K562 (cell line): Measurements from ENCODE around the gene ECM1. TPM values are rescaled to one million over a fixed set of nuclear protein-coding genes. Genes with fewer than 3 reads are reported as not detected.

Source experiments
- CHD7 ChIP-seq: fragments of 200-600 bp; sonication (generic); IDR thresholded peaks from one replicate; pipeline ENCODE4 v1.6.1; 2012; ENCODE audit warnings: mild to moderate bottlenecking, low read depth, low read length, inconsistent platforms
- CREM ChIP-seq: IDR thresholded peaks from 2 replicates; pipeline ENCODE4 v1.6.1; 2014; ENCODE audit warnings: antibody characterized with exemption, low read depth
- ELF2 ChIP-seq: fragments of 250-450 bp; sonication (Bioruptor Pico); IDR thresholded peaks from 2 replicates; pipeline ENCODE4 v1.5.0; 2021; ENCODE audit warnings: mild to moderate bottlenecking
- GTF2F1 ChIP-seq: IDR thresholded peaks from 2 replicates; pipeline ENCODE4 v1.6.1; 2011; ENCODE audit warnings: low read depth, low read length, improper control_type of control experiment
- HMG20B ChIP-seq: fragments of 250-450 bp; sonication (Bioruptor Pico); IDR thresholded peaks from 2 replicates; pipeline ENCODE4 v1.5.0; 2021; ENCODE audit warnings: mild to moderate bottlenecking
- IRF2 ChIP-seq: sonication (generic); formaldehyde crosslinking; IDR thresholded peaks from 2 replicates; pipeline ENCODE4 v1.8.1; 2022; ENCODE audit warnings: mild to moderate bottlenecking, missing genetic modification reagents
- MCM7 ChIP-seq, 2 experiments: fragments of 450-650 bp; IDR thresholded peaks; 2 replicates each; pipeline ENCODE4 v1.6.1; 2016 to 2018
- MECOM ChIP-seq: fragments of 250-450 bp; sonication (Bioruptor Pico); IDR thresholded peaks from 2 replicates; pipeline ENCODE4 v1.8.0; 2022; ENCODE audit warnings: inconsistent platforms
- NFE2 ChIP-seq: IDR thresholded peaks from 2 replicates; pipeline ENCODE4 v1.6.1; 2014; ENCODE audit warnings: antibody characterized with exemption, low read depth
- PHB ChIP-seq: fragments of 250-450 bp; sonication (Bioruptor Pico); IDR thresholded peaks from 2 replicates; pipeline ENCODE4 v1.5.0; 2021
- PTTG1 ChIP-seq: fragments of 450-650 bp; IDR thresholded peaks from 2 replicates; pipeline ENCODE4 v1.6.1; 2016; ENCODE audit warnings: low read depth, mild to moderate bottlenecking, missing genetic modification characterization, missing compliant biosample characterization
- RBM25 ChIP-seq: fragments of 200-400 bp; formaldehyde crosslinking; IDR thresholded peaks from 2 replicates; pipeline ENCODE4 v1.6.1; 2018; ENCODE audit warnings: low read length, low read depth, moderate library complexity; ENCODE audit not compliant: severe bottlenecking
- RCOR1 ChIP-seq, 2 experiments: IDR thresholded peaks; 2 replicates each; pipeline ENCODE4 v1.6.1; 2012; ENCODE audit warnings: low read depth in 2 of 2, low read length in 2 of 2, borderline replicate concordance in 1 of 2, improper control_type of control experiment in 1 of 2
- TOE1 ChIP-seq, 2 experiments: fragments of 450-650 bp in 1 of 2; sonication (generic) in 1 of 2; formaldehyde crosslinking in 1 of 2; IDR thresholded peaks; 2 replicates each; pipeline versions ENCODE4 v1.7.1 to v1.8.0; 2016 to 2022; ENCODE audit warnings: borderline replicate concordance in 2 of 2, mild to moderate bottlenecking in 2 of 2, antibody characterized with exemption in 1 of 2, inconsistent platforms in 1 of 2, low read depth in 1 of 2, missing genetic modification reagents in 1 of 2, moderate library complexity in 1 of 2
- TSC22D4 ChIP-seq: fragments of 450-650 bp; IDR thresholded peaks from 2 replicates; pipeline ENCODE4 v1.6.1; 2016; ENCODE audit warnings: missing genetic modification characterization, missing biosample characterization, control low read depth
- ZNF175 ChIP-seq: fragments of 200-800 bp; sonication (Bioruptor generic); IDR thresholded peaks from 2 replicates; pipeline ENCODE4 v1.6.1; 2016; ENCODE audit warnings: low read depth, mild to moderate bottlenecking, missing genetic modification characterization, missing compliant biosample characterization
- ZNF354B ChIP-seq: fragments of 250-450 bp; sonication (Bioruptor Pico); IDR thresholded peaks from 2 replicates; pipeline ENCODE4 v1.4.0; 2020
- ZNF436 ChIP-seq: fragments of 250-450, 450-650 bp; sonication (Bioruptor Pico); formaldehyde crosslinking; IDR thresholded peaks from 2 replicates; pipeline ENCODE4 v1.7.0; 2020; ENCODE audit warnings: mild to moderate bottlenecking
- ZNF780A ChIP-seq: fragments of 250-450 bp; sonication (Bioruptor Pico); IDR thresholded peaks from 2 replicates; pipeline ENCODE4 v1.5.0; 2021; ENCODE audit warnings: mild to moderate bottlenecking
- polyA plus RNA-seq, 8 experiments: library from polyadenylated mRNA; depleted of rRNA in 4 of 8; stranded (reverse) in 5 of 8; unstranded in 3 of 8; fragments of >200 nt; fragmentation: Nextera tagmentation in 2 of 8; fragmentation: Illumina TruSeq in 1 of 8; extraction: Ambion mirVana in 2 of 8; extraction: Trizol in 1 of 8; gene quantifications; 2 replicates each; pipeline versions ENCODE4 v1.2.1 to v1.2.3, GENCODE V29; 2011 to 2014; ENCODE audit warnings: inconsistent platforms in 1 of 8, missing spikeins in 1 of 8
- total RNA-seq, 7 experiments: library from RNA; depleted of rRNA in 6 of 7; stranded (reverse); fragments of >200 nt in 6 of 7; fragmentation: Illumina TruSeq in 2 of 7; extraction: Trizol in 2 of 7; gene quantifications; 2 replicates each; pipeline versions ENCODE4 v1.2.1 to v1.2.3, GENCODE V29; 2011 to 2021; ENCODE audit warnings: low replicate concordance in 1 of 7

ECM1 gene
- total and polyA plus RNA-seq, 9 of the 15 experiments (the other 6 are each of a cell fraction or from before 2014, with no cell fraction given): 6.6 to 52.2 (median 12.8) TPM

- TF ChIP-seq CHD7 (peak; percentile 58), HMG20B (CRISPR knock-in tag) (no peak), MCM7 (IDR thresholded peaks at IDR 0.05) (no peak), TOE1 (IDR thresholded peaks at IDR 0.05; ENCODE audit: borderline replicate concordance) (peak; percentile 90), TOE1 (CRISPR knock-in tag; IDR thresholded peaks at IDR 0.05; ENCODE audit: borderline replicate concordance, low read depth) (0 out of 2 replicates have a peak, but pooled peaks have one; percentile 46), ZNF436 (CRISPR knock-in tag) (no peak), ZNF175 (CRISPR knock-in tag) (0 out of 2 replicates have a peak, but pooled peaks have one; percentile 27), CREM (peak; percentile 90), NFE2 (no peak), GTF2F1 (no peak), PTTG1 (tag) (no peak), ZNF354B (no peak), ZNF780A (CRISPR knock-in tag) (no peak), RBM25 (peak; percentile 96), PHB (CRISPR knock-in tag) (no peak), IRF2 (CRISPR knock-in tag) (no peak), MECOM (CRISPR knock-in tag) (no peak), RCOR1 (IDR thresholded peaks at IDR 0.05; ENCODE audit: borderline replicate concordance in 1 of 2, low read depth in 2 of 2, low read length in 2 of 2) (peak; percentile 33 to 88; a peak in 3 of 4 replicates), ELF2 (CRISPR knock-in tag) (peak; percentile 89), TSC22D4 (tag) (no peak)
Measured at GRCh38 chr1:150486966-150487762, 20.7 kb upstream of the ECM1 start, which contains the start of gene TARS2 (continued).
